Panc1 (cell line): Measurements from ENCODE around the gene ZBTB7C. TPM values are rescaled to one million over a fixed set of nuclear protein-coding genes. Genes with fewer than 3 reads are reported as not detected.

Experiments used
- ATAC-seq: fragments of 200-7000 bp; cut with Tn5 transposase; 2 replicates; pipeline ENCODE4 v1.9.1; 2020; ENCODE audit warnings: mild to moderate bottlenecking, moderate library complexity
- BruUV-seq: library from RNA; stranded (reverse); fragments of 400-500 nt; replicated peaks from 2 replicates; lab custom pipeline; 2021; lab: Mats Ljungman, UMichigan
- CTCF ChIA-PET: fragments of 300-600 bp; sonication (Branson Sonifier 250); formaldehyde crosslinking; loops from one replicate; lab custom pipeline; 2022; ENCODE audit warnings: antibody characterized with exemption; lab: Charles Lee
- POLR2A ChIA-PET: fragments of 300-600 bp; sonication (Branson Sonifier 250); formaldehyde crosslinking; loops from one replicate; lab custom pipeline; 2022; ENCODE audit warnings: antibody characterized with exemption; lab: Charles Lee
- DNase-seq: peaks from one replicate; pipeline ENCODE4 v3.0.0-alpha.2; 2010; ENCODE audit warnings: low read depth, low spot score
- H3K27ac ChIP-seq: 2 replicates; pipeline ENCODE4 v1.5.1; 2011; ENCODE audit warnings: mild to moderate bottlenecking, low read length, inconsistent platforms
- H3K27me3 ChIP-seq: fragments of 200-500 bp; sonication (Bioruptor generic); 2 replicates; pipeline ENCODE4 v1.6.0; 2014; ENCODE audit warnings: low read length, inconsistent platforms; ENCODE audit not compliant: control insufficient read depth, insufficient read depth
- H3K36me3 ChIP-seq: fragments of 200-500 bp; sonication (Bioruptor generic); 2 replicates; pipeline ENCODE4 v1.5.1; 2014; ENCODE audit warnings: inconsistent platforms, mild to moderate bottlenecking, low read length, moderate library complexity; ENCODE audit not compliant: control insufficient read depth, insufficient read depth
- H3K4me1 ChIP-seq: 2 replicates; pipeline ENCODE4 v1.5.1; 2011; ENCODE audit warnings: inconsistent platforms, mild to moderate bottlenecking, low read length, moderate library complexity; ENCODE audit not compliant: control insufficient read depth, insufficient read depth
- H3K4me3 ChIP-seq, 2 experiments: 2 replicates each; pipeline ENCODE4 v1.5.1; 2011 to 2012; ENCODE audit warnings: low read depth in 2 of 2, low read length in 2 of 2, mild to moderate bottlenecking in 2 of 2, inconsistent platforms in 1 of 2, moderate library complexity in 1 of 2
- H3K9me3 ChIP-seq: fragments of 200-500 bp; sonication (Bioruptor generic); 2 replicates; pipeline ENCODE4 v1.5.1; 2014; ENCODE audit warnings: low read depth, mild to moderate bottlenecking, inconsistent platforms, low read length, moderate library complexity; ENCODE audit not compliant: control insufficient read depth, insufficient read depth
- POLR2AphosphoS5 ChIP-seq: IDR thresholded peaks from 2 replicates; pipeline ENCODE4 v1.6.1; 2012; ENCODE audit warnings: mild to moderate bottlenecking, low read depth, low read length, moderate library complexity
- REST ChIP-seq, 2 experiments: IDR thresholded peaks; 2 replicates each; pipeline ENCODE4 v1.6.1; 2011 to 2012; ENCODE audit warnings: low read depth in 2 of 2, control low read depth in 1 of 2, low read length in 1 of 2, mild to moderate bottlenecking in 1 of 2, moderate library complexity in 1 of 2; ENCODE audit not compliant: insufficient read depth in 1 of 2
- SIN3A ChIP-seq: IDR thresholded peaks from 2 replicates; pipeline ENCODE4 v1.6.1; 2012; ENCODE audit warnings: low read depth, mild to moderate bottlenecking, low read length, moderate library complexity, borderline replicate concordance; ENCODE audit not compliant: insufficient read depth
- TCF7L2 ChIP-seq: IDR thresholded peaks from 2 replicates; pipeline ENCODE4 v1.6.1; 2011; ENCODE audit warnings: mild to moderate bottlenecking, low read depth, low read length, inconsistent platforms
- in situ Hi-C: cut with HindIII; loops from 2 replicates; pipeline ENCODE4 v1.10.0; 2016; ENCODE audit warnings: low sequenced_read_pairs, low pct_unique_long_range_greater_than_20kb
- intact Hi-C: fragments of 100-400 bp; cut with micrococcal nuclease; formaldehyde crosslinking; loops from one replicate; pipeline ENCODE4 v1.10.0; 2022; ENCODE audit not compliant: unreplicated experiment
- total RNA-seq: library from RNA; stranded (reverse); gene quantifications from one replicate; pipeline ENCODE4 v1.2.1, GENCODE V29; 2021; ENCODE audit not compliant: unreplicated experiment
- TF ChIP-seq, protein P1 (sequence below): fragments of 450-650 bp; IDR thresholded peaks from 2 replicates; pipeline ENCODE4 v1.5.1; 2017; ENCODE audit warnings: mild to moderate bottlenecking

Gene ZBTB7C
- total RNA-seq, 1 experiment from 2014 or later, result 0.03 TPM

GRCh38 chr18:48131042-48131441 is 278.1 kb downstream of the ZBTB7C start:
- no peak for DNase-seq
- Histone ChIP-seq H3K36me3 (no peaks in the 10 kb centered on the region), H3K4me1 (no peaks in the 10 kb centered on the region), H3K9me3 (no peaks in the 10 kb centered on the region), H3K27ac (no peak overlapping the region), H3K4me3 (no peak overlapping the region), H3K27me3 (peaks cover 5% of the 10 kb centered on the region)
- in situ Hi-C loops, result no loop called here
- intact Hi-C loops, result no loop called here
- ChIA-PET CTCF (no interaction called here), POLR2A (no interaction called here)
- ATAC-seq, result no peak
- no TSS peak for BruUV-seq
- TF ChIP-seq REST (IDR thresholded peaks at IDR 0.05; ENCODE audit: insufficient read depth in 1 of 2, low read depth in 2 of 2, low read length in 1 of 2) (no peak), POLR2AphosphoS5 (no peak)

- Histone ChIP-seq H3K4me1 (no peaks in the 10 kb centered on the region), H3K4me3 (no peak overlapping the region), H3K27me3 (no peaks in the 10 kb centered on the region), H3K36me3 (no peaks in the 10 kb centered on the region), H3K9me3 (no peaks in the 10 kb centered on the region), H3K27ac (no peak overlapping the region)
- TF ChIP-seq TCF7L2 (no peak), REST (IDR thresholded peaks at IDR 0.05; ENCODE audit: insufficient read depth in 1 of 2, low read depth in 2 of 2, low read length in 1 of 2) (no peak), SIN3A (no peak), POLR2AphosphoS5 (no peak)
- TF ChIP-seq, protein P1, sequence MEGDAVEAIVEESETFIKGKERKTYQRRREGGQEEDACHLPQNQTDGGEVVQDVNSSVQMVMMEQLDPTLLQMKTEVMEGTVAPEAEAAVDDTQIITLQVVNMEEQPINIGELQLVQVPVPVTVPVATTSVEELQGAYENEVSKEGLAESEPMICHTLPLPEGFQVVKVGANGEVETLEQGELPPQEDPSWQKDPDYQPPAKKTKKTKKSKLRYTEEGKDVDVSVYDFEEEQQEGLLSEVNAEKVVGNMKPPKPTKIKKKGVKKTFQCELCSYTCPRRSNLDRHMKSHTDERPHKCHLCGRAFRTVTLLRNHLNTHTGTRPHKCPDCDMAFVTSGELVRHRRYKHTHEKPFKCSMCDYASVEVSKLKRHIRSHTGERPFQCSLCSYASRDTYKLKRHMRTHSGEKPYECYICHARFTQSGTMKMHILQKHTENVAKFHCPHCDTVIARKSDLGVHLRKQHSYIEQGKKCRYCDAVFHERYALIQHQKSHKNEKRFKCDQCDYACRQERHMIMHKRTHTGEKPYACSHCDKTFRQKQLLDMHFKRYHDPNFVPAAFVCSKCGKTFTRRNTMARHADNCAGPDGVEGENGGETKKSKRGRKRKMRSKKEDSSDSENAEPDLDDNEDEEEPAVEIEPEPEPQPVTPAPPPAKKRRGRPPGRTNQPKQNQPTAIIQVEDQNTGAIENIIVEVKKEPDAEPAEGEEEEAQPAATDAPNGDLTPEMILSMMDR, result no peak
- no TSS peak for BruUV-seq
- ChIA-PET CTCF (no interaction called here), POLR2A (no interaction called here)
- in situ Hi-C loops (no loop called here), intact Hi-C loops (no loop called here)
- DNase-seq, result no peak
- no peak for ATAC-seq
These were observed 279.5 kb downstream of the ZBTB7C start for GRCh38 chr18:48129621-48130082.
